Right lobe of liver (tissue), 6 donors: ENCODE results near the gene ING1. TPM values are rescaled to one million over a fixed set of nuclear protein-coding genes. Genes with fewer than 3 reads are reported as not detected.
A peak's percentile ranks its signal among the peaks of the same experiment; 100 is the strongest.
"Not testable (repeated sequence)": the region's sequence is repeated elsewhere in the genome, so short reads cannot be mapped to it uniquely, and the experiment has no call there.

Experiments used
- ATAC-seq, 4 donors: fragments of 200-7000 bp; cut with Tn5 transposase; one replicate each; pipeline ENCODE4 v1.9.1; 2020; ENCODE audit warnings: mild to moderate bottlenecking in 4 of 4, moderate library complexity in 4 of 4
- DNase-seq, 3 donors: peaks; one replicate each; pipeline ENCODE4 v3.0.0-alpha.2; 2020
- H3K27ac ChIP-seq, 3 donors: fragments of 200-600 bp; one replicate each; pipeline ENCODE4 v1.8.0; 2022
- H3K27me3 ChIP-seq, 2 donors: fragments of 200-600 bp; one replicate each; pipeline ENCODE4 v1.8.0; 2022
- H3K36me3 ChIP-seq, 4 donors: fragments of 200-600 bp; sonication (generic) in 1 of 4; one replicate each; pipeline versions ENCODE4 v1.5.1 to v1.8.0; 2017 to 2022; ENCODE audit warnings: control low read depth in 1 of 4
- H3K4me1 ChIP-seq, 4 donors: fragments of 200-600 bp; sonication (generic) in 1 of 4; one replicate each; pipeline versions ENCODE4 v1.5.1 to v1.8.0; 2017 to 2022; ENCODE audit warnings: control low read depth in 1 of 4
- H3K4me3 ChIP-seq, 3 donors: fragments of 200-600 bp; one replicate each; pipeline ENCODE4 v1.8.0; 2022
- H3K9me3 ChIP-seq, 4 donors: fragments of 200-600 bp; sonication (generic) in 1 of 4; one replicate each; pipeline versions ENCODE4 v1.5.1 to v1.8.0; 2017 to 2022; ENCODE audit warnings: control low read depth in 1 of 4
- POLR2A ChIP-seq: fragments of 450-650 bp; IDR thresholded peaks from one replicate; pipeline ENCODE4 v1.6.1; 2017; ENCODE audit warnings: antibody characterized with exemption, mild to moderate bottlenecking
- WGBS: methylation state at CpG from one replicate; pipeline ENCODE4 v1.1.6; 2018; ENCODE audit warnings: low coverage, low lambda C conversion rate; ENCODE audit not compliant: insufficient coverage; ENCODE audit errors: missing lambda C conversion rate; 5-methylcytosine and 5-hydroxymethylcytosine counted together
- intact Hi-C, 2 donors: fragments of 100-400 bp; cut with DNase I; formaldehyde crosslinking; loops; one replicate each; pipeline versions ENCODE4 v1.11.2 to v1.14.1; 2022
- total RNA-seq, 6 experiments: library from RNA; depleted of rRNA in 2 of 6; stranded (reverse); fragments of >200 nt in 2 of 6; fragmentation: NEBNext Ultra II Directional in 3 of 6; extraction: Animal tissue kit (Norgen Biotek cat#: 25700) in 3 of 6; gene quantifications; one replicate each; pipeline versions ENCODE4 v1.1.0 to v1.2.4, GENCODE V29; 2016 to 2023
- TF ChIP-seq, protein P1 (sequence below), 4 donors: fragments of 200-600 bp in 3 of 4; fragments of 450-650 bp in 1 of 4; IDR thresholded peaks; one replicate each; pipeline versions ENCODE4 v1.5.1 to v1.8.0; 2016 to 2022; ENCODE audit warnings: antibody characterized with exemption in 4 of 4, mild to moderate bottlenecking in 2 of 4
- donor health status: DM: no; HTN: yes; CAD: no.
- donor health status: DM: no; HTN: no; CAD: no.
- donor health status: DM: no; HTN: no; CAD: no.
- donor health status: DM: no; HTN: yes; CAD: no.
- donor health status: DM: no; HTN: yes; CAD: no.

Gene ING1
- total RNA-seq, 6 experiments from 2014 or later, result 3.8 to 12.0 (median 8.8) TPM

DNA sequence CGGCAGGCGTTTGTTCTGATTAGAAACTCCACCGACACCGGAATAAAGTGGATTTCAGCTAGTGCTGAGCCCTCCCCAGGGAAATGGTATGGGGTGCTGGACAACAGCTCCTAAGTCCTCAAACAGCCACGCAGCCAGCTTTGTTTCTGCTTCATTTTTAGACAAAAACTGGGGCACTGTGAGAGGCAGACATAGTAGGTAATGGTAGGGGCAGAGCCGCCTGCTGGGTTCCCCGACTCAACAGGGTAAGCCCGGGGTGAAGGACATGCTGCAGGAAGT, 47.3 kb upstream of the ING1 start:
- Histone ChIP-seq H3K27ac (peak overlapping the region in 1 of 3 donors; percentile 33), H3K4me3 (no peak overlapping the region), H3K36me3 (peaks cover 0 to 36% (median 8%) of the 10 kb centered on the region in 4 donors), H3K4me1 (no peaks in the 10 kb centered on the region), H3K27me3 (no peaks in the 10 kb centered on the region), H3K9me3 (no peaks in the 10 kb centered on the region)
- no peak for TF ChIP-seq POLR2A
- TF ChIP-seq, protein P1, sequence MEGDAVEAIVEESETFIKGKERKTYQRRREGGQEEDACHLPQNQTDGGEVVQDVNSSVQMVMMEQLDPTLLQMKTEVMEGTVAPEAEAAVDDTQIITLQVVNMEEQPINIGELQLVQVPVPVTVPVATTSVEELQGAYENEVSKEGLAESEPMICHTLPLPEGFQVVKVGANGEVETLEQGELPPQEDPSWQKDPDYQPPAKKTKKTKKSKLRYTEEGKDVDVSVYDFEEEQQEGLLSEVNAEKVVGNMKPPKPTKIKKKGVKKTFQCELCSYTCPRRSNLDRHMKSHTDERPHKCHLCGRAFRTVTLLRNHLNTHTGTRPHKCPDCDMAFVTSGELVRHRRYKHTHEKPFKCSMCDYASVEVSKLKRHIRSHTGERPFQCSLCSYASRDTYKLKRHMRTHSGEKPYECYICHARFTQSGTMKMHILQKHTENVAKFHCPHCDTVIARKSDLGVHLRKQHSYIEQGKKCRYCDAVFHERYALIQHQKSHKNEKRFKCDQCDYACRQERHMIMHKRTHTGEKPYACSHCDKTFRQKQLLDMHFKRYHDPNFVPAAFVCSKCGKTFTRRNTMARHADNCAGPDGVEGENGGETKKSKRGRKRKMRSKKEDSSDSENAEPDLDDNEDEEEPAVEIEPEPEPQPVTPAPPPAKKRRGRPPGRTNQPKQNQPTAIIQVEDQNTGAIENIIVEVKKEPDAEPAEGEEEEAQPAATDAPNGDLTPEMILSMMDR (IDR thresholded peaks at IDR 0.05), result no peak
- intact Hi-C loops, result no loop called here
- peak in 3 of 4 donors; percentile 38 to 48 (median 45) for ATAC-seq
- no peak for DNase-seq
- WGBS, result 57% methylated on average over 5 of the region's 8 CpGs

DNA sequence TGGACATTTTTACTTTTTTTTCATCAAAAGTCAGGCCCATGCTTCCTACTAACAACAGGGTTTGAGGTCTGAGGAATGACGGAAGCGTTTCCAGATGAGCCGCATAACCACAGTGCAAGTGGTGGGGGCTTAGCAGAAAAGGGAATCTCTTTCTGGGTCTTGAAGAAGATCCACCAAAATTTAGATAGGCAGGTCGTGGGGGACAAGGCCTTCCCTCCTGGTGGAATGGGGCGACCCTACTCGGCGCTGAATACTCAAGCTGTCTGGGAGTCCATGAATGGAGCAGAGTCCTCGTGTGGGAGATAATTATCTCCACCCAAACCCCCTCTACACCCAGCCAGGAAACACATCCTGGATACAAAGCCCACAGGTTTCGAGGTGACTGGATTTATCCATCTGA, 44.5 kb upstream of the ING1 start:
- no peak overlapping the region for H3K27ac ChIP-seq
- ATAC-seq, result no peak
- DNase-seq, result no peak
- peaks cover 0 to 32% (median 5%) of the 10 kb centered on the region in 4 donors for H3K36me3 ChIP-seq
- TF ChIP-seq, protein P1 (IDR thresholded peaks at IDR 0.05), result no peak
- no peak for TF ChIP-seq POLR2A
- WGBS, result 86% methylated on average over 8 of the region's 9 CpGs
- H3K4me1 ChIP-seq, result no peaks in the 10 kb centered on the region
- H3K4me3 ChIP-seq, result no peak overlapping the region
- H3K27me3 ChIP-seq, result no peaks in the 10 kb centered on the region
- intact Hi-C loops, result no loop called here
- no peaks in the 10 kb centered on the region for H3K9me3 ChIP-seq

DNA sequence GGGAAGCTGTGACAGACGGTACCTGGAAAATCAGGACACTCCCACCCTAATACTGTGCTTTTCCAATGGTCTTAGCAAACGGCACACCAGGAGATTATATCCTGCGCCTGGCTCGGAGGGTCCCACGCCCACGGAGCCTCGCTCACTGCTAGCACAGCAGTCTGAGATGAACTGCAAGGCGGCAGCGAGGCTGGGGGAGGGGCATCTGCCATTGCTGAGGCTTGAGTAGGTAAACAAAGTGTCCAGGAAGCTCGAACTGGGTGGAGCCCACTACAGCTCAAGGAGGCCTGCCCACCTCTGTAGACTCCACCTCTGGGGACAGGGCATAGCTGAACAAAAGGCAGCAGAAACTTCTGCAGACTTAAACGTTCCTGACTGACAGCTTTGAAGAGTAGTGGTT, 43.7 kb upstream of the ING1 start:
- not testable (repeated sequence) for DNase-seq
- WGBS, result no CpG with 5 or more reads among the region's 11 CpGs

DNA sequence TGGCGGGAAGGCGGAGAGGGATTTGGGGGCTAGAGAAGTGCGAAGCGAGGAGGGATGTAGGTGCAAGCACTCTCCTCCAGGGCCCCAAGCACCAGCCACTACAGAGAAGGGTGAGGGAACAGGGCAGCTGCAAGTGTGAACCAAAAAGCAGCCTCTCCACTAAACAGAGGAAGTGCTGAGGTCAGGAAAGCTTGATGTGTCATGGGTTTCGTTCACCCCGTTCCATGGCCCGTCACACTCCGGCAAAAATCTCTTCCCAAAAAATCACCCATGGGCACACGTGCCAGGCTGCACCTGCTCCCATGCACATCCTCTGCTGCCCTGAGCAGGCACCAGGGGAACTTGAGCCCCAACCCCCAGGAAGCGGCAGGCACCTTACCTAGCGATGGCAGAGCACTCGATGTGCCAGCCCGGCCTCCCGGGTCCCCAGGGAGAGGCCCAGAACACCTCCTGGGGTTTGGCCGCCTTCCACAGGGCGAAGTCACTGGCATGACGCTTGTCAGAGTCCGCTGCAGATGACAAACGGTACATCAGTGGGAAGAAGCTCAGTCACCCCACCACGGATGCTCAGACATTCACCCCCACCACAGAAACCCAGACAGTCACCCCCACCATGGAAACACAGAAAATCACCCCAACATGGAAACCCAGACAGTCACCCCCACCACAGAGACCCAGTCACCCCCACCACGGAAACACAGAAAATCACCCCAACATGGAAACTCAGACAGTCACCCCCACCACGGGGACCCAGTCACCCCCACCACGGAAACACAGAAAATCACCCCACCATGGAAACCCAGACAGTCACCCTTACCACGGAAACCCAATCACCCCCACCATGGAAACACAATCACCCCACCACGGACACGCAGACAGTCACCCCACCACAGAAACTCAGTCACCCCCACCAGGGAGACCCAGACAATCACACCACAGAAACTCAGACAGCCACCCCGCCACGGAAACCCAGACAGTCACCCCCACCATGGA, 36.6 kb upstream of the ING1 start:
- 87% methylated on average over 5 of the region's 28 CpGs for WGBS
- Histone ChIP-seq H3K36me3 (peaks cover 0 to 25% (median 1%) of the 10 kb centered on the region in 4 donors), H3K4me3 (no peak overlapping the region), H3K4me1 (no peaks in the 10 kb centered on the region), H3K9me3 (no peaks in the 10 kb centered on the region), H3K27me3 (no peaks in the 10 kb centered on the region), H3K27ac (no peak overlapping the region)
- DNase-seq (no peak), ATAC-seq (peak; percentile 45 to 84 (median 74))
- no peak for TF ChIP-seq POLR2A
- TF ChIP-seq, protein P1 (IDR thresholded peaks at IDR 0.05), result no peak
- intact Hi-C loops, result no loop called here

More for the DNA sequence above, 43.7 kb upstream of the ING1 start:
- intact Hi-C loops, H3K4me1 ChIP-seq, H3K9me3 ChIP-seq, ATAC-seq, H3K27me3 ChIP-seq, H3K4me3 ChIP-seq, H3K27ac ChIP-seq: not testable (repeated sequence)
- H3K36me3 ChIP-seq, result peaks cover 0 to 32% (median 5%) of the 10 kb centered on the region in 4 donors
